Upper lobe of left lung (tissue), 6 donors: ENCODE measurements around the gene DVL2. TPM values are rescaled to one million over a fixed set of nuclear protein-coding genes. Genes with fewer than 3 reads are reported as not detected.

Experiments used
- ATAC-seq, 2 donors: fragments of 200-7000 bp; cut with Tn5 transposase; one replicate each; pipeline ENCODE4 v1.9.1; 2022; ENCODE audit warnings: mild to moderate bottlenecking in 2 of 2, moderate library complexity in 2 of 2; ENCODE audit not compliant: low FRiP score in 2 of 2
- DNase-seq, 2 donors: peaks; one replicate each; pipeline ENCODE4 v3.0.0-alpha.2; 2019 to 2020
- H3K27ac ChIP-seq, 4 donors: fragments of 200-600 bp; sonication (generic); one replicate each; pipeline ENCODE4 v1.5.1; 2016 to 2019
- H3K27me3 ChIP-seq, 4 donors: fragments of 200-600 bp; sonication (generic); one replicate each; pipeline ENCODE4 v1.5.1; 2017 to 2019
- H3K36me3 ChIP-seq, 4 donors: fragments of 200-600 bp; sonication (generic); one replicate each; pipeline ENCODE4 v1.5.1; 2016 to 2019
- H3K4me1 ChIP-seq, 4 donors: fragments of 200-600 bp; sonication (generic); one replicate each; pipeline ENCODE4 v1.5.1; 2018 to 2019
- H3K4me3 ChIP-seq, 4 donors: fragments of 200-600 bp; sonication (generic); one replicate each; pipeline ENCODE4 v1.5.1; 2017 to 2019; ENCODE audit warnings: mild to moderate bottlenecking in 2 of 4, moderate library complexity in 1 of 4
- H3K9me3 ChIP-seq, 4 donors: fragments of 200-600 bp; sonication (generic); one replicate each; pipeline ENCODE4 v1.5.1; 2018 to 2019
- CTCF ChIP-seq, 6 experiments: fragments of 450-650 bp in 4 of 6; fragments of 200-600 bp in 2 of 6; sonication (generic) in 2 of 6; IDR thresholded peaks; one replicate each; pipeline ENCODE4 v1.5.1; 2016 to 2019; ENCODE audit warnings: antibody characterized with exemption in 6 of 6
- EP300 ChIP-seq, 4 donors: sonication (generic); formaldehyde crosslinking; IDR thresholded peaks; one replicate each; pipeline ENCODE4 v1.5.1; 2017; ENCODE audit warnings: antibody characterized with exemption in 4 of 4, control low read depth in 2 of 4
- POLR2A ChIP-seq, 4 donors: fragments of 450-650 bp; IDR thresholded peaks; one replicate each; pipeline ENCODE4 v1.5.1; 2016 to 2017; ENCODE audit warnings: antibody characterized with exemption in 4 of 4, mild to moderate bottlenecking in 2 of 4
- POLR2AphosphoS5 ChIP-seq, 2 donors: sonication (generic); formaldehyde crosslinking; IDR thresholded peaks; one replicate each; pipeline ENCODE4 v1.5.1; 2017; ENCODE audit warnings: antibody characterized with exemption in 2 of 2
- WGBS, 2 donors: methylation state at CpG; one replicate each; pipeline ENCODE4 v1.1.5; 2017 to 2018; 5-methylcytosine and 5-hydroxymethylcytosine counted together
- total RNA-seq, 6 donors: library from RNA; depleted of rRNA in 4 of 6; stranded (reverse); fragments of >200 nt in 4 of 6; gene quantifications; one replicate each; pipeline versions ENCODE4 v1.1.0 to v1.2.1, GENCODE V29; 2016 to 2021
- donor health status: DM: no; HTN: no; CAD: no; lungs with moderate emphysema.
- donor health status: DM: no; HTN: yes; CAD: no; lungs with severe emphysema.

Gene DVL2
- total RNA-seq, 6 donors from 2014 or later, result 40.4 to 70.2 (median 42.4) TPM

GRCh38 chr17:7237266-7237760 is 3.0 kb upstream of the DVL2 start:
- H3K27ac ChIP-seq, result peak overlapping the region; percentile 90 to 98 (median 97)
- H3K27me3 ChIP-seq, result no peaks in the 10 kb centered on the region
- H3K4me3 ChIP-seq, result peak overlapping the region; percentile 80 to 99 (median 91)
- H3K9me3 ChIP-seq, result no peaks in the 10 kb centered on the region
- peaks cover 35 to 61% (median 50%) of the 10 kb centered on the region in 4 donors for H3K4me1 ChIP-seq
- H3K36me3 ChIP-seq, result peaks cover 0 to 29% (median 23%) of the 10 kb centered on the region in 4 donors
- ATAC-seq (no peak), DNase-seq (no peak)
- 23 to 28% methylated on average over 6 of the region's 6 CpGs for WGBS, 2 donors
- TF ChIP-seq POLR2A (IDR thresholded peaks at IDR 0.05) (no peak), CTCF (IDR thresholded peaks at IDR 0.05) (no peak)

GRCh38 chr17:7236808-7237207 is 2.5 kb upstream of the DVL2 start:
- peaks cover 36 to 67% (median 54%) of the 10 kb centered on the region in 4 donors for H3K4me1 ChIP-seq
- WGBS, 2 donors, result 87 to 89% methylated on average over 6 of the region's 6 CpGs
- no peak for TF ChIP-seq POLR2AphosphoS5 (IDR thresholded peaks at IDR 0.05)
- no peak for TF ChIP-seq POLR2A (IDR thresholded peaks at IDR 0.05)
- TF ChIP-seq EP300 (IDR thresholded peaks at IDR 0.05), result no peak
- no peak for TF ChIP-seq CTCF (IDR thresholded peaks at IDR 0.05)
- no peak for DNase-seq
- peaks cover 0 to 29% (median 23%) of the 10 kb centered on the region in 4 donors for H3K36me3 ChIP-seq
- no peaks in the 10 kb centered on the region for H3K9me3 ChIP-seq
- H3K4me3 ChIP-seq, result no peak overlapping the region
- ATAC-seq, result no peak
- no peaks in the 10 kb centered on the region for H3K27me3 ChIP-seq
- peak overlapping the region in 3 of 4 donors; percentile 90 to 98 (median 96) for H3K27ac ChIP-seq

GRCh38 chr17:7235693-7236665 is 1.7 kb upstream of the DVL2 start:
- Histone ChIP-seq H3K9me3 (no peaks in the 10 kb centered on the region), H3K4me1 (peaks cover 30 to 69% (median 49%) of the 10 kb centered on the region in 4 donors), H3K27me3 (no peaks in the 10 kb centered on the region), H3K36me3 (peaks cover 0 to 27% (median 23%) of the 10 kb centered on the region in 4 donors), H3K4me3 (no peak overlapping the region), H3K27ac (peak overlapping the region in 1 of 4 donors; percentile 21)
- no peak for DNase-seq
- no peak for ATAC-seq
- 84 to 85% methylated on average over 22 of the region's 22 CpGs for WGBS, 2 donors
- no peak for TF ChIP-seq EP300 (IDR thresholded peaks at IDR 0.05)
- no peak for TF ChIP-seq CTCF (IDR thresholded peaks at IDR 0.05)
- TF ChIP-seq POLR2AphosphoS5 (IDR thresholded peaks at IDR 0.05), result no peak
- no peak for TF ChIP-seq POLR2A (IDR thresholded peaks at IDR 0.05)

- Histone ChIP-seq H3K27me3 (no peaks in the 10 kb centered on the region), H3K4me3 (peak overlapping the region; percentile 60 to 94 (median 82)), H3K9me3 (no peaks in the 10 kb centered on the region), H3K36me3 (peaks cover 9 to 35% (median 29%) of the 10 kb centered on the region in 4 donors), H3K27ac (peak overlapping the region; percentile 75 to 92 (median 84)), H3K4me1 (peaks cover 18 to 58% (median 37%) of the 10 kb centered on the region in 4 donors)
- TF ChIP-seq POLR2A (IDR thresholded peaks at IDR 0.05) (no peak), CTCF (IDR thresholded peaks at IDR 0.05) (no peak), EP300 (IDR thresholded peaks at IDR 0.05) (no peak), POLR2AphosphoS5 (IDR thresholded peaks at IDR 0.05) (no peak)
- WGBS, 2 donors, result 0 to 2% methylated on average over 5 to 9 of the region's 9 CpGs
- ATAC-seq (no peak), DNase-seq (peak in 1 of 2 donors; percentile 33)
Measured at GRCh38 chr17:7233701-7234082, 625 bp downstream of the DVL2 start.
